Endothelial cell of umbilical vein (primary cell): ENCODE measurements around the gene TFDP1. TPM values are rescaled to one million over a fixed set of nuclear protein-coding genes. Genes with fewer than 3 reads are reported as not detected.

Experiments used
- BruUV-seq: library from RNA; stranded (reverse); fragments of 400-500 nt; replicated peaks from 2 replicates; lab custom pipeline; 2021; lab: Mats Ljungman, UMichigan
- CTCF ChIA-PET: fragments of 300-600, 350-600 bp; sonication (Branson Sonifier 250); formaldehyde crosslinking; loops from one replicate; lab custom pipeline; 2021; ENCODE audit warnings: antibody characterized with exemption, inconsistent platforms; lab: Charles Lee
- POLR2A ChIA-PET: fragments of 300-600, 350-600 bp; sonication (Branson Sonifier 250); formaldehyde crosslinking; loops from one replicate; lab custom pipeline; 2021; ENCODE audit warnings: antibody characterized with exemption, inconsistent platforms; lab: Charles Lee
- DNase-seq: peaks from one replicate; pipeline ENCODE4 v3.0.0-alpha.2; 2011; ENCODE audit warnings: low read depth, low spot score
- FAIRE-seq: peaks from 2 replicates; lab custom pipeline; 2011; peaks lifted over from hg19 to GRCh38; lab: Jason Lieb, UNC
- H2AFZ ChIP-seq: 2 replicates; pipeline ENCODE4 v1.6.0; 2012; ENCODE audit warnings: low read depth, low read length, control low read depth, inconsistent platforms
- H3K27ac ChIP-seq: 2 replicates; pipeline ENCODE4 v1.5.1; 2011; ENCODE audit warnings: low read depth, mild to moderate bottlenecking, control low read depth, low read length, moderate library complexity; ENCODE audit not compliant: insufficient read depth
- H3K27me3 ChIP-seq, 2 experiments: 2 replicates each; pipeline versions ENCODE4 v1.6.0 to v1.6.1; 2011; ENCODE audit warnings: low read length in 2 of 2, mixed read lengths in 1 of 2; ENCODE audit not compliant: control insufficient read depth in 2 of 2, insufficient read depth in 2 of 2
- H3K36me3 ChIP-seq, 2 experiments: 2 replicates in 1 of 2; 3 replicates in 1 of 2; pipeline ENCODE4 v1.5.1; 2011; ENCODE audit warnings: low read length in 2 of 2, mild to moderate bottlenecking in 1 of 2, moderate library complexity in 1 of 2; ENCODE audit not compliant: control insufficient read depth in 2 of 2, insufficient read depth in 2 of 2; ENCODE audit errors: extremely low read depth in 1 of 2
- H3K4me1 ChIP-seq: 3 replicates; pipeline ENCODE4 v1.5.1; 2011; ENCODE audit warnings: mild to moderate bottlenecking, low read length; ENCODE audit not compliant: control insufficient read depth, insufficient read depth; ENCODE audit errors: extremely low read depth
- H3K4me2 ChIP-seq: 2 replicates; pipeline ENCODE4 v1.6.1; 2011; ENCODE audit warnings: low read length, control low read depth, mixed read lengths; ENCODE audit not compliant: insufficient read depth
- H3K4me3 ChIP-seq, 3 experiments: fragments of 200-600 bp in 1 of 3; sonication (generic), shearing (Covaris generic) in 1 of 3; replicated peaks in 1 of 3; 2 replicates each; pipeline ENCODE4 v1.5.1; 2011 to 2016; ENCODE audit warnings: control low read depth in 3 of 3, low read length in 3 of 3, mild to moderate bottlenecking in 2 of 3, inconsistent platforms in 1 of 3, low read depth in 1 of 3, moderate library complexity in 1 of 3; ENCODE audit not compliant: insufficient read depth in 1 of 3
- H3K79me2 ChIP-seq: 2 replicates; pipeline ENCODE4 v1.6.0; 2012; ENCODE audit warnings: low read length, inconsistent platforms; ENCODE audit not compliant: control insufficient read depth, insufficient read depth
- H3K9ac ChIP-seq: replicated peaks from 2 replicates; pipeline ENCODE3; 2011; ENCODE audit warnings: low read length, control low read depth; ENCODE audit not compliant: insufficient read depth; ENCODE audit errors: extremely low read depth
- H3K9me1 ChIP-seq: replicated peaks from 3 replicates; pipeline ENCODE4 v1.6.0; 2011; ENCODE audit warnings: mild to moderate bottlenecking, low read length; ENCODE audit not compliant: control insufficient read depth, insufficient read depth; ENCODE audit errors: extremely low read depth
- H3K9me3 ChIP-seq: replicated peaks from 2 replicates; pipeline ENCODE4 v1.5.1; 2012; ENCODE audit warnings: low read length, inconsistent platforms; ENCODE audit not compliant: control insufficient read depth, insufficient read depth
- H4K20me1 ChIP-seq: replicated peaks from 2 replicates; pipeline ENCODE3; 2011; ENCODE audit warnings: mild to moderate bottlenecking, low read length; ENCODE audit not compliant: control insufficient read depth, insufficient read depth; ENCODE audit errors: extremely low read depth
- EZH2 ChIP-seq: IDR thresholded peaks from 2 replicates; pipeline ENCODE4 v1.6.1; 2012; ENCODE audit warnings: borderline replicate concordance, low read depth, mild to moderate bottlenecking, moderate library complexity, low read length, inconsistent platforms; ENCODE audit not compliant: severe bottlenecking
- FOS ChIP-seq: IDR thresholded peaks from 2 replicates; pipeline ENCODE4 v1.6.1; 2011; ENCODE audit warnings: mild to moderate bottlenecking, low read length, moderate library complexity, borderline replicate concordance; ENCODE audit not compliant: insufficient read depth
- GATA2 ChIP-seq: IDR thresholded peaks from 2 replicates; pipeline ENCODE4 v1.7.0; 2011; ENCODE audit warnings: low read depth, mild to moderate bottlenecking, moderate library complexity, mixed read lengths, low read length; ENCODE audit not compliant: insufficient read length, insufficient read depth
- MAX ChIP-seq: IDR thresholded peaks from 2 replicates; pipeline ENCODE4 v1.6.1; 2011; ENCODE audit not compliant: insufficient read depth, insufficient read length
- MYC ChIP-seq: IDR thresholded peaks from one replicate; pipeline ENCODE4 v1.6.1; 2011; ENCODE audit warnings: mild to moderate bottlenecking, low read depth, low read length
- POLR2A ChIP-seq: IDR thresholded peaks from 2 replicates; pipeline ENCODE4 v1.6.1; 2012; ENCODE audit warnings: low read depth, mild to moderate bottlenecking, control low read depth, low read length
- POLR2AphosphoS5 ChIP-seq: IDR thresholded peaks from 2 replicates; pipeline ENCODE4 v1.6.1; 2012; ENCODE audit warnings: low read depth, mild to moderate bottlenecking, control low read depth, low read length, moderate library complexity; ENCODE audit not compliant: insufficient read depth
- dilution Hi-C: fragments of 300-500 bp; cut with MboI; formaldehyde crosslinking; loops from one replicate; pipeline ENCODE4 v1.15.0; 2019; ENCODE audit warnings: low sequenced_read_pairs; ENCODE audit not compliant: extremely low pct_ligation_motif_present
- intact Hi-C: fragments of 100-400 bp; cut with micrococcal nuclease; formaldehyde crosslinking; loops from one replicate; pipeline ENCODE4 v1.10.0; 2022
- polyA plus RNA-seq, 4 experiments: library from polyadenylated mRNA; depleted of rRNA in 3 of 4; stranded (reverse) in 3 of 4; unstranded in 1 of 4; fragments of >200 nt; gene quantifications; 2 replicates each; pipeline versions ENCODE4 v1.2.1 to v1.2.3, GENCODE V29; 2011 to 2012; ENCODE audit warnings: missing spikeins in 1 of 4
- total RNA-seq: library from RNA; stranded (reverse); gene quantifications from 2 replicates; pipeline ENCODE4 v1.2.3, GENCODE V29; 2021
- TF ChIP-seq, protein P1 (sequence below), 2 donors: IDR thresholded peaks; 1 replicate in 1 of 2; 2 replicates in 1 of 2; pipeline ENCODE4 v1.5.1; 2011; ENCODE audit warnings: low read length in 2 of 2, mild to moderate bottlenecking in 2 of 2, moderate library complexity in 2 of 2, control low read depth in 1 of 2, inconsistent platforms in 1 of 2, low read depth in 1 of 2; ENCODE audit not compliant: insufficient read depth in 1 of 2; ENCODE audit errors: extremely low read depth in 1 of 2

The TFDP1 gene
- total and polyA plus RNA-seq, 2 donors (not counting 3 experiments of a cell fraction or from before 2014, with no cell fraction given): 64.3 to 137 TPM

GRCh38 chr13:113658836-113659235 is 74.3 kb downstream of the TFDP1 start:
- no peaks in the 10 kb centered on the region for H3K4me1 ChIP-seq
- no peak for FAIRE-seq

More at GRCh38 chr13:113658836-113659235, 74.3 kb downstream of the TFDP1 start:
- dilution Hi-C loops: no loop called here
- no peaks in the 10 kb centered on the region for H3K79me2 ChIP-seq
- intact Hi-C loops: no loop called here
- DNase-seq: no peak
- no TSS peak for BruUV-seq
- no peak for TF ChIP-seq POLR2A
- no peak for TF ChIP-seq MYC
- TF ChIP-seq, protein P1, sequence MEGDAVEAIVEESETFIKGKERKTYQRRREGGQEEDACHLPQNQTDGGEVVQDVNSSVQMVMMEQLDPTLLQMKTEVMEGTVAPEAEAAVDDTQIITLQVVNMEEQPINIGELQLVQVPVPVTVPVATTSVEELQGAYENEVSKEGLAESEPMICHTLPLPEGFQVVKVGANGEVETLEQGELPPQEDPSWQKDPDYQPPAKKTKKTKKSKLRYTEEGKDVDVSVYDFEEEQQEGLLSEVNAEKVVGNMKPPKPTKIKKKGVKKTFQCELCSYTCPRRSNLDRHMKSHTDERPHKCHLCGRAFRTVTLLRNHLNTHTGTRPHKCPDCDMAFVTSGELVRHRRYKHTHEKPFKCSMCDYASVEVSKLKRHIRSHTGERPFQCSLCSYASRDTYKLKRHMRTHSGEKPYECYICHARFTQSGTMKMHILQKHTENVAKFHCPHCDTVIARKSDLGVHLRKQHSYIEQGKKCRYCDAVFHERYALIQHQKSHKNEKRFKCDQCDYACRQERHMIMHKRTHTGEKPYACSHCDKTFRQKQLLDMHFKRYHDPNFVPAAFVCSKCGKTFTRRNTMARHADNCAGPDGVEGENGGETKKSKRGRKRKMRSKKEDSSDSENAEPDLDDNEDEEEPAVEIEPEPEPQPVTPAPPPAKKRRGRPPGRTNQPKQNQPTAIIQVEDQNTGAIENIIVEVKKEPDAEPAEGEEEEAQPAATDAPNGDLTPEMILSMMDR (IDR thresholded peaks at IDR 0.05; ENCODE audit: extremely low read depth in 1 of 2, insufficient read depth in 1 of 2, low read depth in 1 of 2, low read length in 2 of 2): no peak
- no peak for TF ChIP-seq FOS
- no peak for TF ChIP-seq GATA2
- TF ChIP-seq MAX: no peak
- no peak for TF ChIP-seq EZH2
- no peak for TF ChIP-seq POLR2AphosphoS5
- H3K27ac ChIP-seq: no peak overlapping the region
- H3K9me1 ChIP-seq: no peaks in the 10 kb centered on the region
- H3K9ac ChIP-seq: no peak overlapping the region
- no peaks in the 10 kb centered on the region for H3K9me3 ChIP-seq
- no peak overlapping the region for H3K4me2 ChIP-seq
- no peak overlapping the region for H2AFZ ChIP-seq
- CTCF ChIA-PET: no interaction called here
- no peaks in the 10 kb centered on the region for H4K20me1 ChIP-seq
- H3K27me3 ChIP-seq: peaks cover 2 to 8% of the 10 kb centered on the region in 2 experiments
- POLR2A ChIA-PET: no interaction called here
- no peak overlapping the region for H3K4me3 ChIP-seq
- H3K36me3 ChIP-seq: no peaks in the 10 kb centered on the region
